CD4-positive, alpha-beta memory T cell (primary cell): ENCODE data around the gene GM2A. TPM values are rescaled to one million over a fixed set of nuclear protein-coding genes. Genes with fewer than 3 reads are reported as not detected.
A peak's percentile ranks its signal among the peaks of the same experiment; 100 is the strongest.
"Not testable (repeated sequence)": the region's sequence is repeated elsewhere in the genome, so short reads cannot be mapped to it uniquely, and the experiment has no call there.

ENCODE experiments used
- CTCF ChIA-PET: fragments of 350-600 bp; sonication (Branson Sonifier 250); formaldehyde crosslinking; loops from one replicate; lab custom pipeline; 2021; ENCODE audit warnings: inconsistent platforms; ENCODE audit not compliant: partially characterized antibody; lab: Charles Lee
- POLR2A ChIA-PET: fragments of 350-600 bp; sonication (Branson Sonifier 250); formaldehyde crosslinking; loops from one replicate; lab custom pipeline; 2021; ENCODE audit not compliant: partially characterized antibody; lab: Charles Lee
- DNase-seq, 5 donors: peaks; one replicate each; pipeline versions ENCODE4 v3.0.0 to v3.0.0-alpha.2; 2020 to 2022; ENCODE audit warnings: mixed read lengths in 1 of 5
- H3K27ac ChIP-seq: one replicate; pipeline ENCODE4 v1.7.0; 2013; ENCODE audit warnings: low read depth, low read length
- H3K27me3 ChIP-seq: 2 replicates; pipeline ENCODE4 v1.7.0; 2013; ENCODE audit warnings: mild to moderate bottlenecking, low read length, moderate library complexity; ENCODE audit not compliant: insufficient read depth
- H3K36me3 ChIP-seq: 2 replicates; pipeline ENCODE4 v1.7.0; 2013; ENCODE audit warnings: mild to moderate bottlenecking, low read length, moderate library complexity; ENCODE audit not compliant: insufficient read depth
- H3K4me1 ChIP-seq: 2 replicates; pipeline ENCODE4 v1.7.0; 2013; ENCODE audit warnings: mild to moderate bottlenecking, low read length, moderate library complexity; ENCODE audit not compliant: insufficient read depth
- H3K4me3 ChIP-seq, 2 donors: one replicate each; pipeline ENCODE4 v1.7.0; 2013; ENCODE audit warnings: low read length in 2 of 2, mild to moderate bottlenecking in 1 of 2
- H3K9me3 ChIP-seq, 2 donors: one replicate each; pipeline ENCODE4 v1.7.0; 2013; ENCODE audit warnings: low read length in 2 of 2, control low read depth in 1 of 2; ENCODE audit not compliant: control insufficient read depth in 1 of 2
- H3K27ac Mint-ChIP-seq, 7 donors: one replicate each; pipeline ENCODE4 v1.8.0; 2020 to 2021; ENCODE audit warnings: mixed read lengths in 7 of 7, mild to moderate bottlenecking in 6 of 7, inconsistent platforms in 3 of 7, moderate library complexity in 3 of 7
- H3K27me3 Mint-ChIP-seq, 2 donors: one replicate each; pipeline ENCODE4 v1.8.0; 2020 to 2021; ENCODE audit warnings: mixed read lengths in 2 of 2
- H3K36me3 Mint-ChIP-seq, 2 donors: one replicate each; pipeline ENCODE4 v1.8.0; 2020 to 2021; ENCODE audit warnings: mixed read lengths in 2 of 2, inconsistent platforms in 1 of 2, mild to moderate bottlenecking in 1 of 2
- H3K4me1 Mint-ChIP-seq, 4 donors: one replicate each; pipeline ENCODE4 v1.8.0; 2020 to 2021; ENCODE audit warnings: mixed read lengths in 4 of 4, mild to moderate bottlenecking in 1 of 4
- H3K4me3 Mint-ChIP-seq, 8 donors: one replicate each; pipeline ENCODE4 v1.8.0; 2020 to 2021; ENCODE audit warnings: mixed read lengths in 8 of 8, mild to moderate bottlenecking in 7 of 8, moderate library complexity in 6 of 8, inconsistent platforms in 3 of 8
- H3K9me3 Mint-ChIP-seq, 8 donors: one replicate each; pipeline ENCODE4 v1.8.0; 2020 to 2021; ENCODE audit warnings: mixed read lengths in 8 of 8, mild to moderate bottlenecking in 5 of 8, inconsistent platforms in 3 of 8, moderate library complexity in 1 of 8
- intact Hi-C: fragments of 100-400 bp; cut with micrococcal nuclease; formaldehyde crosslinking; loops from one replicate; pipeline ENCODE4 v1.15.1; 2023
- polyA plus RNA-seq, 2 donors: library from polyadenylated mRNA; unstranded; fragments of 300-500 nt; fragmentation: Illumina TruSeq; gene quantifications; one replicate each; pipeline ENCODE4 v1.2.3, GENCODE V29; 2021
- total RNA-seq, 2 experiments: library from RNA; stranded (reverse); gene quantifications; one replicate each; pipeline ENCODE4 v1.2.3, GENCODE V29; 2021

Gene GM2A
- total and polyA plus RNA-seq, 4 experiments from 2014 or later, result 4.3 to 23.1 (median 13.0) TPM

- Histone ChIP-seq H3K27ac (no peak overlapping the region), H3K4me1 (peaks cover 28% of the 10 kb centered on the region), H3K4me3 (no peak overlapping the region), H3K27me3 (no peaks in the 10 kb centered on the region), H3K36me3 (no peaks in the 10 kb centered on the region), H3K9me3 (no peaks in the 10 kb centered on the region)
- H3K36me3 Mint-ChIP-seq, result no peaks in the 10 kb centered on the region
- no peaks in the 10 kb centered on the region for H3K27me3 Mint-ChIP-seq
- POLR2A ChIA-PET, result interaction anchor here (0.6 to 4.3 kb wide), 7 partner anchors 10 to 184 kb away, joined by 3 to 16 read pairs (median 5); partner anchors contain the start of gene GM2A
- CTCF ChIA-PET, result interaction anchor here (0.6 to 7.6 kb wide), 27 partner anchors 8 to 789 kb away, joined by 3 to 159 read pairs (median 5); partner anchors contain the start of genes CCDC69 and GM2A
- DNase-seq, result peak in 4 of 5 donors; percentile 40 to 60 (median 48)
- peaks cover 17 to 24% (median 18%) of the 10 kb centered on the region in 4 donors for H3K4me1 Mint-ChIP-seq
- H3K27ac Mint-ChIP-seq, result peak overlapping the region in 3 of 7 donors; percentile 35 to 81 (median 61)
- H3K9me3 Mint-ChIP-seq, result no peaks in the 10 kb centered on the region
- no peak overlapping the region for H3K4me3 Mint-ChIP-seq
- intact Hi-C loops, result loop anchor here (1.0 to 5.0 kb wide), 3 partner anchors 37 to 113 kb away; no protein-coding TSS in a partner anchor
Measured at GRCh38 chr5:151239237-151239861, 13.6 kb upstream of the GM2A start.

DNA sequence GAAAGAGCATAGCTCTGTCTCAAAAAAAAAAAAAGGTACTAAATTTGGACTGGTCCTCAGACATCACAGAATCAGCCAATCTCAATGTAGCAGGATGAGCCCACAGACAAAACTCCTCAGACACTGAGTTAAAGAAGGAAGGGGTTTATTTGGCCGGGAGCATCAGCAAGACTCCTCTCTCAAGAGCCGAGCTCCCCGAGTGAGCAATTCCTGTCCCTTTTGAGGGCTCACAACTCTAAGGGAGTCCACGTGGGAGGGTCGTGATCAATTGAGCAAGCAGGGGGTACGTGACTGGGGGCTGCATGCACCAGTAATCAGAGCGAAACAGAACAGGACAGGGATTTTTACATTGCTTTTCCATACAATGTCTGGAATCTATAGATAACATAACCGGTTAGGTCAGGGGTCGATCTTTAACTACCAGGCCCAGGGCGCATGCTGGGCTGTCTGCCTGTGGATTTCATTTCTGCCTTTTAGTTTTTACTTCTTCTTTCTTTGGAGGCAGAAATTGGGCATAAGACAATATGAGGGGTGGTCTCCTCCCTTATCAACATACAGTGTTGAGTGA, 12.6 kb upstream of the GM2A start:
- H3K4me1 Mint-ChIP-seq, result peaks cover 12 to 21% (median 15%) of the 10 kb centered on the region in 4 donors
- peaks cover 21% of the 10 kb centered on the region for H3K4me1 ChIP-seq
- ChIA-PET POLR2A (interaction anchor here (1.1 to 4.3 kb wide), 3 partner anchors 12 to 531 kb away, joined by 3 to 16 read pairs (median 7); partner anchors contain the start of genes CCDC69 and GM2A), CTCF (interaction anchor here (1.1 to 7.6 kb wide), 7 partner anchors 10 to 124 kb away, joined by 4 to 159 read pairs (median 49); partner anchors contain the start of genes CCDC69 and GM2A)
- H3K9me3 Mint-ChIP-seq, H3K36me3 Mint-ChIP-seq, DNase-seq, H3K36me3 ChIP-seq, H3K27ac ChIP-seq, intact Hi-C loops, H3K27ac Mint-ChIP-seq, H3K27me3 Mint-ChIP-seq, H3K4me3 ChIP-seq, H3K27me3 ChIP-seq, H3K4me3 Mint-ChIP-seq, H3K9me3 ChIP-seq: not testable (repeated sequence)

DNA sequence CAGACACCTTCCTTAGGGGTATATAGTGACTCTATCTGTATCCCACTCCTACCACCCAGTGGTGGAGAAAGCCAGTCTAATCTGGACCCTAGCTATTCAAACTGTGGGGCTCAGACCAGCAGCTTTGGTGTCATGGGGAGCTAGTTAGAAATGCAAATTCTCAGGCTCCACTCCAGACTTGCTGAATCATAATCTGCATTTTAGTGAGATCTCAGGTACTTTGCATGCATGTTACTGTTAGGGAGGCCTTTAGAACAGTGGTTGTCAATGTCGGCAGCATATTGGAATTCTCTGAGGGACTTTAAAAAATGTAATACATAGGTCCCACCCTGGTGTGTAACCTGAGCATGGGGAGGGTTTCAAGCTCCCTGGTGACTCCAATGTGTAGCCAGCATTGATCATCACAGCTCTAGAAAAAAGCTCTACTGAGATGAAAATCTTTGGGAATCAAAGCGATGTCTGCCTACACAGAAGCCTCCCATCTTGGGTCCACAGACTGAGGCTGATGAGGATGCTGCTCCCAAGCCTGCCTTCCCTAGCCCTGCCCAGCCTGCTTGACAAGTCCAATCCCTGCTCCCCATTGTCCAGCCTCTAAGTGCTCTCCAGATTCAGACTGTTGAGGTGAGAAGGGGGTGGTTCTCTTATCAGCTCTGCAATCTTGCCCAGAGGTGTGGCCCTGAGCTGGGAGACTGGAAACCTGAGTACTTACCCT, 11.9 kb upstream of the GM2A start:
- Histone ChIP-seq H3K27ac (no peak overlapping the region), H3K27me3 (no peaks in the 10 kb centered on the region), H3K9me3 (no peaks in the 10 kb centered on the region), H3K36me3 (no peaks in the 10 kb centered on the region), H3K4me1 (peaks cover 21% of the 10 kb centered on the region), H3K4me3 (no peak overlapping the region)
- no peak for DNase-seq
- no peaks in the 10 kb centered on the region for H3K36me3 Mint-ChIP-seq
- intact Hi-C loops, result no loop called here
- H3K27ac Mint-ChIP-seq, result peak overlapping the region in 1 of 7 donors; percentile 12
- POLR2A ChIA-PET, result interaction anchor here (0.7 to 4.3 kb wide), 4 partner anchors 11 to 530 kb away, joined by 3 to 16 read pairs (median 5); partner anchors contain the start of genes CCDC69 and GM2A
- H3K9me3 Mint-ChIP-seq, result no peaks in the 10 kb centered on the region
- peaks cover 12 to 19% (median 17%) of the 10 kb centered on the region in 4 donors for H3K4me1 Mint-ChIP-seq
- H3K27me3 Mint-ChIP-seq, result no peaks in the 10 kb centered on the region
- CTCF ChIA-PET, result interaction anchor here (1.2 to 7.6 kb wide), 8 partner anchors 11 to 125 kb away, joined by 3 to 159 read pairs (median 24); partner anchors contain the start of gene CCDC69
- H3K4me3 Mint-ChIP-seq, result no peak overlapping the region

- Mint-ChIP-seq H3K9me3 (no peaks in the 10 kb centered on the region), H3K27ac (peak overlapping the region in 1 of 7 donors; percentile 42), H3K27me3 (no peaks in the 10 kb centered on the region), H3K36me3 (no peaks in the 10 kb centered on the region), H3K4me1 (peaks cover 12 to 19% (median 17%) of the 10 kb centered on the region in 4 donors), H3K4me3 (no peak overlapping the region)
- no peak for DNase-seq
- no peaks in the 10 kb centered on the region for H3K9me3 ChIP-seq
- no peaks in the 10 kb centered on the region for H3K27me3 ChIP-seq
- no peak overlapping the region for H3K27ac ChIP-seq
- peaks cover 21% of the 10 kb centered on the region for H3K4me1 ChIP-seq
- ChIA-PET POLR2A (interaction anchor here (1.8 to 4.3 kb wide), 2 partner anchors 9 to 19 kb away, joined by 8 to 16 read pairs; partner anchors contain the start of genes CCDC69 and GM2A), CTCF (interaction anchor here (0.8 to 7.6 kb wide), 5 partner anchors 9 to 128 kb away, joined by 4 to 159 read pairs (median 103); partner anchors contain the start of gene CCDC69)
- no peak overlapping the region for H3K4me3 ChIP-seq
- no peaks in the 10 kb centered on the region for H3K36me3 ChIP-seq
- intact Hi-C loops, result no loop called here
Measured at GRCh38 chr5:151243127-151243526, 9.9 kb upstream of the GM2A start.

DNA sequence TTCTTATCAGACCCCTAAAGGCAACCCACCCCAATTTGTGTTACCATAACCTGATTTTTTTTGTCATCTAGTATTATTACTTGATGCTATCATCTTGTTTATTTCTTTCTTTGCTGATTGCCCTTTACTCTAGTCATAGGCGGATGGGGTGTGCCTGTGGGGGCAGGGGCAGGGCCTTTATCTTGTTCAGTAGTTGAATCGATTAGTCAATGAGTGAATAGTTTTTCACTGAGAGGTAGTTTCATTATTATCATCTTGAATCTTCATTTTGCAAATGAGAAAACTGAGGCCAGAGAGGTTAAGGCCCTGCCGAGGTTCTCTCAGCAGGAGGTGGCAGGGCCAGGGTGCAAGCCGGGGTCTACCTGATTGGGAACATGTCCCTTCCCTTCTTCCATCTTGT, 9.4 kb upstream of the GM2A start:
- no peaks in the 10 kb centered on the region for H3K9me3 Mint-ChIP-seq
- peak overlapping the region in 1 of 8 donors; percentile 12 for H3K4me3 Mint-ChIP-seq
- Histone ChIP-seq H3K27ac (no peak overlapping the region), H3K27me3 (no peaks in the 10 kb centered on the region), H3K36me3 (no peaks in the 10 kb centered on the region), H3K4me3 (no peak overlapping the region), H3K9me3 (no peaks in the 10 kb centered on the region), H3K4me1 (peaks cover 21% of the 10 kb centered on the region)
- POLR2A ChIA-PET, result interaction anchor here (1.8 kb wide), 1 partner anchor 20 kb away, joined by 8 read pairs; the partner anchor contains the start of gene CCDC69
- peaks cover 12 to 19% (median 17%) of the 10 kb centered on the region in 4 donors for H3K4me1 Mint-ChIP-seq
- no peak for DNase-seq
- CTCF ChIA-PET, result interaction anchor here (1.4 to 7.6 kb wide), 3 partner anchors 9 to 116 kb away, joined by 4 to 159 read pairs (median 103); no protein-coding TSS in a partner anchor
- intact Hi-C loops, result no loop called here
- H3K36me3 Mint-ChIP-seq, result no peaks in the 10 kb centered on the region
- H3K27me3 Mint-ChIP-seq, result no peaks in the 10 kb centered on the region
- H3K27ac Mint-ChIP-seq, result peak overlapping the region in 1 of 7 donors; percentile 74

GRCh38 chr5:151244206-151244605, 8.8 kb upstream of the GM2A start:
- Mint-ChIP-seq H3K27ac (peak overlapping the region in 2 of 7 donors; percentile 41 to 70), H3K4me1 (peaks cover 12 to 19% (median 15%) of the 10 kb centered on the region in 4 donors), H3K36me3 (no peaks in the 10 kb centered on the region), H3K27me3 (no peaks in the 10 kb centered on the region), H3K9me3 (no peaks in the 10 kb centered on the region), H3K4me3 (peak overlapping the region in 1 of 8 donors; percentile 10)
- ChIA-PET POLR2A (no interaction called here), CTCF (no interaction called here)
- Histone ChIP-seq H3K27ac (no peak overlapping the region), H3K27me3 (no peaks in the 10 kb centered on the region), H3K36me3 (no peaks in the 10 kb centered on the region), H3K4me1 (peaks cover 18% of the 10 kb centered on the region), H3K4me3 (no peak overlapping the region), H3K9me3 (no peaks in the 10 kb centered on the region)
- intact Hi-C loops, result no loop called here
- DNase-seq, result no peak
